Amygdala (tissue), 56 donors: ENCODE data around the gene MCM9.
A peak's percentile ranks its signal among the peaks of the same experiment; 100 is the strongest.

Experiments used
- DNase-seq, 56 donors: peaks; one replicate each; lab custom pipeline; 2025; lab: John Stamatoyannopoulos, UW

Gene MCM9

GRCh38 chr6:118933855-118934460, 1.0 kb downstream of the MCM9 start:
- DNase-seq = no peak

GRCh38 chr6:118932421-118932820, 2.5 kb downstream of the MCM9 start:
- no peak for DNase-seq

- no peak for DNase-seq
Observed at GRCh38 chr6:118931436-118931835, 3.5 kb downstream of the MCM9 start.

GRCh38 chr6:118930680-118931079, 4.3 kb downstream of the MCM9 start:
- DNase-seq = no peak

GRCh38 chr6:118923035-118923434, 11.9 kb downstream of the MCM9 start:
- no peak for DNase-seq

GRCh38 chr6:118921084-118921483, 13.9 kb downstream of the MCM9 start:
- no peak for DNase-seq

- no peak for DNase-seq
Observed at GRCh38 chr6:118918329-118918725, 16.6 kb downstream of the MCM9 start.

GRCh38 chr6:118917546-118918328, 17.2 kb downstream of the MCM9 start:
- DNase-seq = no peak

- DNase-seq = no peak
Observed at GRCh38 chr6:118914598-118914997, 20.4 kb downstream of the MCM9 start.

GRCh38 chr6:118913161-118913560, 21.8 kb downstream of the MCM9 start:
- no peak for DNase-seq

- DNase-seq = peak in 1 of 56 donors; percentile 6
Observed at GRCh38 chr6:118912646-118913045, 22.3 kb downstream of the MCM9 start.

- DNase-seq = no peak
Observed at GRCh38 chr6:118908441-118908840, 26.5 kb downstream of the MCM9 start.

GRCh38 chr6:118905851-118906250, 29.1 kb downstream of the MCM9 start:
- no peak for DNase-seq

- no peak for DNase-seq
Observed at GRCh38 chr6:118905084-118905483, 29.9 kb downstream of the MCM9 start.

- DNase-seq = no peak
Observed at GRCh38 chr6:118903691-118904090, 31.3 kb downstream of the MCM9 start.

- DNase-seq = no peak
Observed at GRCh38 chr6:118903138-118903537, 31.8 kb downstream of the MCM9 start.

GRCh38 chr6:118902726-118903125, 32.2 kb downstream of the MCM9 start:
- no peak for DNase-seq

GRCh38 chr6:118899948-118900347, 35.0 kb downstream of the MCM9 start:
- no peak for DNase-seq

- no peak for DNase-seq
Observed at GRCh38 chr6:118897386-118897785, 37.6 kb downstream of the MCM9 start.

GRCh38 chr6:118896339-118897136, 38.4 kb downstream of the MCM9 start:
- DNase-seq = no peak

- no peak for DNase-seq
Observed at GRCh38 chr6:118895859-118896258, 39.1 kb downstream of the MCM9 start.

- DNase-seq = no peak
Observed at GRCh38 chr6:118895261-118895560, 39.7 kb downstream of the MCM9 start.
